ENCODE results near the gene FCHSD2. TPM values are rescaled to one million over a fixed set of nuclear protein-coding genes. Genes with fewer than 3 reads are reported as not detected.

Gene FCHSD2
- total and polyA plus RNA-seq, 2 of the 13 experiments (the other 11 are each of a cell fraction or from before 2014, with no cell fraction given) = 20.5 to 24.8 TPM

DNA sequence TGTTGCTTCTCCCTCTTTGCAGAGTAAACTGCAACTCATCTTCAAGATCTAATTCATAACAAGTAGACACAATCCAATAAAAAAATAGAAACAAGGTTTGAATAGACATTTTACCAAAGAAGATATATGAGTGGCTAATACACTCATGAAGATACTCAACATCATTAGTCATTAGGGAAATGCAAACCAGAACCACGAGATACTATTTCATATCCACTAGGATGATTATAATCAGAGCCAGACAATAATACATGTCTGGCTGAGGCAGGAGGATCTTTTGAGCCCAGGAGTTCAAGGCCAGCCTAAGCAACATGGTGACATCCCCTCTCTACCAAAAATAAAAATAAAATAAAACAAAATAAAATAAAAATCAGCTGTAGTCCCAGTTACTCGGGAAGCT lies 242.9 kb downstream of the FCHSD2 start:
- Histone ChIP-seq H3K4me2 (ENCODE audit: low read depth, low read length) (no peak overlapping the region), H3K27ac (ENCODE audit: extremely low read length, insufficient read depth, low read length) (no peak overlapping the region), H3K4me3 (replicated peaks in 1 of 3; ENCODE audit: insufficient read depth in 1 of 3, low read depth in 2 of 3, low read length in 3 of 3) (no peak overlapping the region), H3K79me2 (ENCODE audit: insufficient read depth, low read length) (no peaks in the 10 kb centered on the region), H4K20me1 (ENCODE audit: insufficient read depth, low read length) (no peaks in the 10 kb centered on the region), H3K36me3 (replicated peaks in 1 of 2; ENCODE audit: control insufficient read depth in 1 of 2, insufficient read depth in 2 of 2, low read length in 2 of 2) (peaks cover 5 to 31% of the 10 kb centered on the region in 2 experiments; a peak in 4 of 5 replicates), H3K4me1 (ENCODE audit: insufficient read depth, low read length) (peaks cover 5% of the 10 kb centered on the region), H3K27me3 (ENCODE audit: control insufficient read depth in 1 of 2, insufficient read depth in 2 of 2, low read length in 2 of 2) (no peaks in the 10 kb centered on the region), H3K9ac (ENCODE audit: insufficient read depth, low read depth, low read length) (no peak overlapping the region), H3K9me3 (ENCODE audit: low read length) (no peaks in the 10 kb centered on the region), H2AFZ (ENCODE audit: low read length) (no peak overlapping the region)
- intact Hi-C loops (cut with micrococcal nuclease; ENCODE audit: unreplicated experiment) = no loop called here
- ATAC-seq = no peak
- DNase-seq (ENCODE audit: low spot score) = no peak
- in situ Hi-C loops (cut with HindIII; ENCODE audit: extremely low pct_ligation_motif_present, low pct_unique_long_range_greater_than_20kb) = no loop called here
- POLR2A ChIA-PET = no interaction called here
- TF ChIP-seq TEAD3 (CRISPR knock-in tag; optimal IDR thresholded peaks at IDR 0.05; ENCODE audit: borderline replicate concordance) (no peak), ADNP (CRISPR knock-in tag; IDR thresholded peaks at IDR 0.05) (no peak), RCOR2 (CRISPR knock-in tag; IDR thresholded peaks at IDR 0.05) (no peak), EZH2 (conservative IDR thresholded peaks at IDR 0.05; ENCODE audit: low read depth, low read length) (no peak), CBX1 (IDR thresholded peaks at IDR 0.05; ENCODE audit: low read depth) (no peak), SIX1 (CRISPR knock-in tag; IDR thresholded peaks at IDR 0.05; ENCODE audit: borderline replicate concordance) (no peak), SIN3A (IDR thresholded peaks at IDR 0.05; ENCODE audit: borderline replicate concordance, low read depth, low read length) (no peak), PPARG (CRISPR knock-in tag; conservative IDR thresholded peaks at IDR 0.05) (no peak), RBM39 (IDR thresholded peaks at IDR 0.05; ENCODE audit: low read depth, low read length, poor library complexity, severe bottlenecking) (no peak), ZNF747 (CRISPR knock-in tag; IDR thresholded peaks at IDR 0.05; ENCODE audit: borderline replicate concordance) (no peak), ZBTB20 (CRISPR knock-in tag; IDR thresholded peaks at IDR 0.05; ENCODE audit: borderline replicate concordance, low read depth) (no peak), ZNF782 (CRISPR knock-in tag; IDR thresholded peaks at IDR 0.05; ENCODE audit: borderline replicate concordance) (no peak), CREM (IDR thresholded peaks at IDR 0.05) (no peak), CREM (CRISPR knock-in tag; IDR thresholded peaks at IDR 0.05) (no peak), ZNF850 (CRISPR knock-in tag; conservative IDR thresholded peaks at IDR 0.05) (no peak), MXI1 (IDR thresholded peaks at IDR 0.05; ENCODE audit: borderline replicate concordance, low read depth, low read length) (no peak), BHLHE40 (IDR thresholded peaks at IDR 0.05; ENCODE audit: low read length) (no peak)
- TF ChIP-seq, protein P1, sequence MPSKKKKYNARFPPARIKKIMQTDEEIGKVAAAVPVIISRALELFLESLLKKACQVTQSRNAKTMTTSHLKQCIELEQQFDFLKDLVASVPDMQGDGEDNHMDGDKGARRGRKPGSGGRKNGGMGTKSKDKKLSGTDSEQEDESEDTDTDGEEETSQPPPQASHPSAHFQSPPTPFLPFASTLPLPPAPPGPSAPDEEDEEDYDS (CRISPR knock-in tag; IDR thresholded peaks at IDR 0.05) = no peak
- CTCF ChIA-PET (ENCODE audit: low intra/inter-chr PET ratio, low total read pairs) = no interaction called here
- BruUV-seq (replicated peaks) = no TSS peak
- WGBS (ENCODE audit: low lambda C conversion rate) = 100% methylated on average over 2 of the region's 2 CpGs
- no peak for FAIRE-seq
